ENCODE measurements around the gene POC1A. TPM values are rescaled to one million over a fixed set of nuclear protein-coding genes. Genes with fewer than 3 reads are reported as not detected.

The POC1A gene
- total and polyA plus RNA-seq, 2 donors (not counting 3 experiments of a cell fraction or from before 2014, with no cell fraction given), result 14.8 to 19.4 TPM

DNA sequence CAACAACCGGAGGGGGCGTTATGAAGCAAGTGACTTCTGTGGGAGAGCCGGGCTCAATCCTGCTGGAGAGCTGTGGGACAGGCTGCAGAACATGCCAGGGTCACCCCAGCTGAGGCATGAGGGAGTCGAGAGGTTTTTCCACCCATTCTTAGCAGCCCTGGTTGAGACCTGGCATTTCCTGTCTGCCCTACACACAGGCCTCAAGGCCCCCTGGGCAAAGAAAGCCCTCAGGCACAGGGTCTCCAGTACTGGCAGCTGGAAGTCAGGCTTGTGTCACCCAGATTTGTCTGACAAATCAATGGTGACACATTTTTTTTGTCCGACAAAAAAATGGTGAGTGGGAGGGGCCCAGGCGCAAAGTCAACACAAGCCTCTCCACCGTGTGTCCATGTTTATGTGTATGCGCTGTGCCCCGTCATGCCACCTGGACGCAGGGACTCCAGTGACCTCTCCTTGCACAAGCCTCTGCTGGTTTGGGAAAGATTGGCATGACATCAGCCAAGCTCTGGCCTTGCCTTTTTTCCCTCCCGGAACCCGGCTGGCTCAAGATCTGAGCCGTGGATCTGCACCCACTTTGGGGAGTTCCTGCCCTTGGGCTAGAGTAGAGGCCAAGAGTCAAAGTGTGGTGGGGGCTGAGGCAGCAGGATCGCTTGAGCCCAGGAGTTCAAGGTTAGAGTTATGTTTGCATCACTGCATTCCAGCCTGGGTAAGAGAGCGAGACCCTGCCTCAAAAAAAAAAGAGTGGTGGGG, 22.9 kb upstream of the POC1A start:
- no peak overlapping the region for H3K4me2 ChIP-seq (ENCODE audit: insufficient read depth, low read length)
- ChIA-PET POLR2A (no interaction called here), CTCF (no interaction called here)
- H4K20me1 ChIP-seq (replicated peaks; ENCODE audit: control insufficient read depth, extremely low read depth, insufficient read depth, low read length), result no peaks in the 10 kb centered on the region
- no TSS peak for BruUV-seq (replicated peaks)
- no peaks in the 10 kb centered on the region for H3K79me2 ChIP-seq (ENCODE audit: control insufficient read depth, insufficient read depth, low read length)
- no peak overlapping the region for H3K4me3 ChIP-seq (replicated peaks in 1 of 3; ENCODE audit: insufficient read depth in 1 of 3, low read depth in 1 of 3, low read length in 3 of 3)
- intact Hi-C loops (cut with micrococcal nuclease), result no loop called here
- DNase-seq (ENCODE audit: low read depth, low spot score) (no peak), FAIRE-seq (no peak)
- dilution Hi-C loops (cut with MboI; ENCODE audit: extremely low pct_ligation_motif_present, low sequenced_read_pairs), result no loop called here
- H3K9me1 ChIP-seq (replicated peaks; ENCODE audit: control insufficient read depth, extremely low read depth, insufficient read depth, low read length), result no peaks in the 10 kb centered on the region
- no peak overlapping the region for H3K27ac ChIP-seq (ENCODE audit: insufficient read depth, low read depth, low read length)
- no peaks in the 10 kb centered on the region for H3K4me1 ChIP-seq (ENCODE audit: control insufficient read depth, extremely low read depth, insufficient read depth, low read length)
- TF ChIP-seq JUN (IDR thresholded peaks at IDR 0.05; ENCODE audit: borderline replicate concordance, insufficient read depth, insufficient read length, low read depth), result no peak
- TF ChIP-seq POLR2AphosphoS5 (IDR thresholded peaks at IDR 0.05; ENCODE audit: insufficient read depth, low read depth, low read length), result no peak
- no peak for TF ChIP-seq FOS (IDR thresholded peaks at IDR 0.05; ENCODE audit: borderline replicate concordance, insufficient read depth, low read length)
- TF ChIP-seq MAX (IDR thresholded peaks at IDR 0.05; ENCODE audit: insufficient read depth, insufficient read length), result no peak
- no peak for TF ChIP-seq EZH2 (IDR thresholded peaks at IDR 0.05; ENCODE audit: borderline replicate concordance, low read depth, low read length, severe bottlenecking)
- TF ChIP-seq, protein P1, sequence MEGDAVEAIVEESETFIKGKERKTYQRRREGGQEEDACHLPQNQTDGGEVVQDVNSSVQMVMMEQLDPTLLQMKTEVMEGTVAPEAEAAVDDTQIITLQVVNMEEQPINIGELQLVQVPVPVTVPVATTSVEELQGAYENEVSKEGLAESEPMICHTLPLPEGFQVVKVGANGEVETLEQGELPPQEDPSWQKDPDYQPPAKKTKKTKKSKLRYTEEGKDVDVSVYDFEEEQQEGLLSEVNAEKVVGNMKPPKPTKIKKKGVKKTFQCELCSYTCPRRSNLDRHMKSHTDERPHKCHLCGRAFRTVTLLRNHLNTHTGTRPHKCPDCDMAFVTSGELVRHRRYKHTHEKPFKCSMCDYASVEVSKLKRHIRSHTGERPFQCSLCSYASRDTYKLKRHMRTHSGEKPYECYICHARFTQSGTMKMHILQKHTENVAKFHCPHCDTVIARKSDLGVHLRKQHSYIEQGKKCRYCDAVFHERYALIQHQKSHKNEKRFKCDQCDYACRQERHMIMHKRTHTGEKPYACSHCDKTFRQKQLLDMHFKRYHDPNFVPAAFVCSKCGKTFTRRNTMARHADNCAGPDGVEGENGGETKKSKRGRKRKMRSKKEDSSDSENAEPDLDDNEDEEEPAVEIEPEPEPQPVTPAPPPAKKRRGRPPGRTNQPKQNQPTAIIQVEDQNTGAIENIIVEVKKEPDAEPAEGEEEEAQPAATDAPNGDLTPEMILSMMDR (IDR thresholded peaks at IDR 0.05; ENCODE audit: extremely low read depth in 1 of 2, insufficient read depth in 1 of 2, low read depth in 1 of 2, low read length in 2 of 2), result no peak
- no peak for TF ChIP-seq MYC (IDR thresholded peaks at IDR 0.05; ENCODE audit: low read depth, low read length)
- TF ChIP-seq POLR2A (IDR thresholded peaks at IDR 0.05; ENCODE audit: low read depth, low read length), result no peak
- TF ChIP-seq GATA2 (IDR thresholded peaks at IDR 0.05; ENCODE audit: insufficient read depth, insufficient read length, low read depth, low read length), result no peak
- H2AFZ ChIP-seq (ENCODE audit: low read depth, low read length), result no peak overlapping the region
- no peaks in the 10 kb centered on the region for H3K36me3 ChIP-seq (ENCODE audit: control insufficient read depth in 2 of 2, extremely low read depth in 1 of 2, insufficient read depth in 2 of 2, low read length in 2 of 2)
- H3K9ac ChIP-seq (replicated peaks; ENCODE audit: extremely low read depth, insufficient read depth, low read length), result no peak overlapping the region
- H3K27me3 ChIP-seq (ENCODE audit: control insufficient read depth in 2 of 2, insufficient read depth in 2 of 2, low read length in 2 of 2), result peaks cover 0 to 4% of the 10 kb centered on the region in 2 experiments
- no peaks in the 10 kb centered on the region for H3K9me3 ChIP-seq (replicated peaks; ENCODE audit: control insufficient read depth, insufficient read depth, low read length)

Data from endothelial cell of umbilical vein (primary cell).